Measurements from ENCODE around the gene ILDR2. TPM values are rescaled to one million over a fixed set of nuclear protein-coding genes. Genes with fewer than 3 reads are reported as not detected.
"Not testable (repeated sequence)": the region's sequence is repeated elsewhere in the genome, so short reads cannot be mapped to it uniquely, and the experiment has no call there.

ILDR2 gene
- total RNA-seq, 1 donor from 2014 or later = not detected

- DNase-seq (ENCODE audit: extremely low read depth, low read depth, low spot score) = no peak
Observed at GRCh38 chr1:166895766-166896165, 79.6 kb downstream of the ILDR2 start.

- DNase-seq (ENCODE audit: extremely low read depth, low read depth, low spot score) = no peak
Observed at GRCh38 chr1:166889776-166890175, 85.6 kb downstream of the ILDR2 start.

DNA sequence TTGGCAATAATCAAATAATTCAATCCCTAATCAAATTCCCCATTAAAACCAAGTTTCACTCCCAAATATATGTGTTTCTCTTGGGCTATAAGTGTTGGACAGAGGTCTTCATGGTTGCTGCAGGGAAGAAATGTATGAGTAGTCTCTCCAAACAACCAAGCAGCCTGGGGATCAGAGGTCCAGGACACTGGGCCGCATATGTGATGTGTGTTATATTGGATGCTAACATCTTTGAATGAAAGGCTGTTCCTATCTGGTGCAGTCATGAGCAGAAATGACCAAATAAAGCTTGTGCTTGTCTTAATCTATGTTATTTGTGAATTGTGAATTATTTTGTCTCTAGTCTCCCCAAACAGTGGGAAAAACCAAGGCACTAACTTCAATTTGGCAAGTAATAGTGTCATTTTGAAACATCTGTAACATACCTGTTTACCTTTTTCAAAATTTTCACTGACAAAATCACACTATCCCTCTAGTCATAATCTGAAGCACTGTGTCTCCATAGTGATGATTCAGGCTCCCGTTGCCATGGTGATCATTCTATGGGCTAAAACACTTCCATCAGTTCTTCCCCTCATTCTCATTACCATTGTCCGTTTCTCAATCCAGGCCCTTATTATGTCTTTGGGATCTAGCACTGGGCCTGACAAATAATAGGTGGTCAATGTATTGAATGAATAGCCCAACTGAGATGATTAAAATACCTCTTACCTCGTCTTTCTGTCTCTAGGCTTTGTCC lies 86.8 kb downstream of the ILDR2 start:
- DNase-seq (ENCODE audit: extremely low read depth, low read depth, low spot score) = no peak

- DNase-seq (ENCODE audit: extremely low read depth, low read depth, low spot score) = no peak
Observed at GRCh38 chr1:166884971-166885370, 90.4 kb downstream of the ILDR2 start.

GRCh38 chr1:166884040-166884642 lies 91.2 kb downstream of the ILDR2 start:
- no peak for DNase-seq (ENCODE audit: extremely low read depth, low read depth, low spot score)

DNA sequence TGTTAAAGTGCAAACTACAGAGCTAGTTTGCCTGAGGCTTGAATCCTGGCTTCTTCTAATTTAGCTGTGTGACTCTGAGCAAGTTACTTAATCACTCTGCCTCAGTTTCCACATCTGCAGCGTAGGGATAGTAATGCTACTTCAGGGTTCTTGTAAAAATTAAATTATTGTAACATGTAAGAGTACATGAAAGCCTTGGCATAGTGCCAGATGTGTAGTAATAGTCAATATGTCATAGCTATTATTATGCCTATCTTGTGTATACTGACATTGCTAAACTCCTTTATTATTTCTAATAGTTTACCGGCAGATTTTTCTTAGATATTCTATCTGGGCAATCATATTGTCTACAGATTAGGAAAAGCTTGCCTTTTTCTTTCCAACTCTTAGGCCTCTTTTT lies 92.4 kb downstream of the ILDR2 start:
- DNase-seq (ENCODE audit: extremely low read depth, low read depth, low spot score) = no peak

DNA sequence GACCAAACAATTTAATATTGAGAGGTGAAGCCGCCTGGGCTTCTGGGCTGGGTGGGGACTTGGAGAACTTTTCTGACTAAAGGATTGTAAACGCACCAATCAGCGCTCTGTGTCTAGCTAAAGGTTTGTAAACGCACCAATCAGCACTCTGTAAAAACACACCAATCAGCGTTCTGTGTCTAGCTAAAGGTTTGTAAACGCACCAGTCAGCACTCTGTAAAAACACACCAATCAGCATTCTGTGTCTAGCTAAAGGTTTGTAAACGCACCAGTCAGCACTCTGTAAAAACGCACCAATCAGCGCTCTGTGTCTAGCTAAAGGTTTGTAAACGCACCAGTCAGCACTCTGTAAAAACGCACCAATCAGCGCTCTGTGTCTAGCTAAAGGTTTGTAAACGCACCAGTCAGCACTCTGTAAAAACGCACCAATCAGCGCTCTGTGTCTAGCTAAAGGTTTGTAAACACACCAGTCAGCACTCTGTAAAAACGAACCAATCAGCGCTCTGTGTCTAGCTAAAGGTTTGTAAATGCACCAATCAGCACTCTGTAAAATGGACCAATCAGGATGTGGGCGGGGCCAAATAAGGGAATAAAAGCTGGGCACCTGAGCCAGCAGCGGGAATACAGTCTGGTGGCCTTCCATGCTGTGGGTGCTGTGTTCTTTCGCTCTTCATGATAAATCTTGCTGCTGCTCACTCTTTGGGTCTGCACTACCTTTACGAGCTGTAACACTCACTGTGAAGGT lies 97.0 kb downstream of the ILDR2 start:
- DNase-seq (ENCODE audit: extremely low read depth, low read depth, low spot score) = not testable (repeated sequence)

GRCh38 chr1:166876540-166876838 lies 98.9 kb downstream of the ILDR2 start:
- DNase-seq (ENCODE audit: extremely low read depth, low read depth, low spot score) = no peak

GRCh38 chr1:166875734-166876539 lies 99.4 kb downstream of the ILDR2 start, which contains the start of gene TADA1:
Gene TADA1 (minus strand): TSS chr1:166876264. CDS start chr1:166876233, 31 bp downstream.
- DNase-seq (ENCODE audit: extremely low read depth, low read depth, low spot score) = peak; percentile 83

DNA sequence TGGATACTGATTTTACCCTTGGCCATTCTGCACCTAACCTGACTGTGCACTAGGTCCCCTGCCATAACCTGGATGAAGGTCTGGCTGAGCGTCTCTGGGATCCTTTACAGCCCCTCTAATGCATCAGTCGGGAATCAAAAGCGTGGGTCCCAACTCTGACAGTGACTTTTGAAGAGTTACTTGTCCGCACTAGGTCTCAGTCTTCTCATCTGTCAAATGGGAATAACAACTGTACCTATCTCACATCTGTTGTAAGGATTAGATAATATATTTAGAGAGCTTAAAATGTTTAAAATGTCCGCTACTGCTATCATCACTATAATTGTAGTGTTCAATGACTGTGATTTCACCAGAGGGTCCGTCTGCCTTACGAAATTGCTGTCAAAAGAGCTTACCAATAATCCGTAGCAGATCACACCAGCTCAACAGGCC lies 100.0 kb downstream of the ILDR2 start:
- no peak for DNase-seq (ENCODE audit: extremely low read depth, low read depth, low spot score)

DNA sequence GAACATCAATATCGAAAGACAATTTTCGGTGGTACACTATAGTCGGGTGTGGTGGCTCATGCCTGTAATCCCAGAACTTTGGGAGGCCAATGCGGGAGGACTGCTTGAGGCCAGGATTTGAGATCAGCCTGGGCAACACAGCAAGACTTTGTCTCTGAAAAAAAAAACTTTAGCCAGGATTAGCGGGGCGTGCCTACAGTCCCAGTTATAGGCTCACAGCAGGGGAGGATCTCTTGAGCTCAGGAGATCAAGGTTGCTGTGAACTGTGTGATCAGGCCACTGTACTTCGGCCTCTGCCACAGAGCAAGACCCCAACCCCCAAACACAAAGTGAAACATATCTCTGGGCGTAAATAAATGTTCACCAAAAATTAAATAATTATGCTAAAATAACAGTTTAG lies 100.9 kb downstream of the ILDR2 start:
- DNase-seq (ENCODE audit: extremely low read depth, low read depth, low spot score) = no peak

DNA sequence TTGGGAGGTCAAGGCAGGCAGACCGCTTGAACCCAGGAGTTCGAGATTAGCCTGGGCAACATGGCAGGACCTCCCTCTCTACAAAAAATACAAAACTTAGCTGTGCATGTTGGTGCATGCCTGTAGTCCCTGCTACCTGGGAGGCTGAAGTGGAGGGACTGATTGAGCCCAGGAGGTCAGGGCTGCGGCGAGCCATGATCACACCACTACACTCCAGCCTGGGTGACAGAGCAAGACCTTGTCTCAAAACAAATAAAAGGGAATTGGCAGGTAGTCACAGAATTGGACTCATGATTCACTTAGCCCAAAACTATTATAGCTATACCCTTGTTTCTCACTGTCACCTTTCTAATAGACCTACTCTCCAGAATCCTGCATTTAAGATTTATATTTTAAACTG lies 104.8 kb downstream of the ILDR2 start:
- no peak for DNase-seq (ENCODE audit: extremely low read depth, low read depth, low spot score)

GRCh38 chr1:166869318-166870099 lies 105.8 kb downstream of the ILDR2 start:
- no peak for DNase-seq (ENCODE audit: extremely low read depth, low read depth, low spot score)

DNA sequence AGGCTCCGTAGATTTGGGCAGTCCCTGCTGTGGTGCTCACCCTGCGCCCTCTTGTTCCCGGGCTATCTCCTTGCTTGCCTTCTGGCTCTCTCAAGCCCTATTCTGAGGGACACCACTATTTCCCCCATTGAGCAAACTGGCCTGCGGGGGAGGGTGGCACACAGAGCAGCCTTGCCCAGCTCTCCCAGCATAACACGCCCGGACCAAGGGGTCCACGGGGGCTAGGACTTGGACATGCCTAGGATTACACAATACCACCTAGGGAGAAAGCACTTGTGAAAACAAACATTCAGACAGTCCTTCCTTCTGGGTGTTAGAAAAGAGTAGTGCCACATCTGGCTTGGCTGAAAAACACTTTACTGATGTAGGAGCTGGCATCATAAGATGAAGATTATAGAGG lies 106.7 kb downstream of the ILDR2 start:
- DNase-seq (ENCODE audit: extremely low read depth, low read depth, low spot score) = no peak

DNA sequence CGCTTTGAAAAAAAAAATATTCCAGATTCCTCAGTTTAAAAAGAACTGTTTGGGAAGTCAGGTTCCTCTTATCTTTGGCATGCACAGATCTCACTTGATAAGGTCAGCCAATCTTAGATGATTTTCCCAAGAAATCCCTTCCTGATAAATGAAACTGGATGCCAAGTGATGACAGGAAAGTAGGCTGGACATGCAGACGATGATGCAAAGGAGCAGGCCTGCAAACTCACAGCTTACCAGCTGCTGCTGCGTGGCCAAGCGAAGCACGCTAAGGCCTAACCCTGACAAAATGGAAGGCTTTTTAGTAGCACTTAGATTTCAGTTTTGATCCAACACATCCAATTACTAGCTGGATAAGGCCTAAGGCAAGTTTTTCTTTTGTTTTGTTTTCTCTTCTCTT lies 109.4 kb downstream of the ILDR2 start:
- no peak for DNase-seq (ENCODE audit: extremely low read depth, low read depth, low spot score)

DNA sequence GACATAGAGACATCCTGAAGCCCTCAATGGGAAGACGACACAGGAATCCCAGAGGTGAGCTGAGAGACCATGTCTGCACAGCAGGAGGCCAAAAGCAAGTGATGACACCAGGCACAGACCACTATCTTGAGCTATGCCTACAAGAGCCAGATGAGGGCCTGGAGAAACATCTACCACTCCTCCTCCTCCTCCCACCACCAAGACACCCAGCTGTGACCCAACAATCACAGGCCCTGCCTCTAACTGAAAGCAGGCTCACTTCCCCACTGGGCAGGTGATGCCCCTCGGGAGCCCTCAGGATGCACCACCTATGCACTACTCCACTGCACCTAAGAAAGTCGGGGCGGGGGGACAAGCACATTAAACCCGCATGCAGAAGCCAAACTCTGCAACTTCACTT lies 115.7 kb downstream of the ILDR2 start:
- DNase-seq (ENCODE audit: extremely low read depth, low read depth, low spot score) = no peak

GRCh38 chr1:166858726-166859419 lies 116.5 kb downstream of the ILDR2 start:
- DNase-seq (ENCODE audit: extremely low read depth, low read depth, low spot score) = no peak

Measured in glomerular endothelial cell (primary cell).